ENCODE measurements around the gene SPAG16.

Gene SPAG16

GRCh38 chr2:214311031-214311533 is 1026.8 kb downstream of the SPAG16 start:
- DNase-seq = no peak

DNA sequence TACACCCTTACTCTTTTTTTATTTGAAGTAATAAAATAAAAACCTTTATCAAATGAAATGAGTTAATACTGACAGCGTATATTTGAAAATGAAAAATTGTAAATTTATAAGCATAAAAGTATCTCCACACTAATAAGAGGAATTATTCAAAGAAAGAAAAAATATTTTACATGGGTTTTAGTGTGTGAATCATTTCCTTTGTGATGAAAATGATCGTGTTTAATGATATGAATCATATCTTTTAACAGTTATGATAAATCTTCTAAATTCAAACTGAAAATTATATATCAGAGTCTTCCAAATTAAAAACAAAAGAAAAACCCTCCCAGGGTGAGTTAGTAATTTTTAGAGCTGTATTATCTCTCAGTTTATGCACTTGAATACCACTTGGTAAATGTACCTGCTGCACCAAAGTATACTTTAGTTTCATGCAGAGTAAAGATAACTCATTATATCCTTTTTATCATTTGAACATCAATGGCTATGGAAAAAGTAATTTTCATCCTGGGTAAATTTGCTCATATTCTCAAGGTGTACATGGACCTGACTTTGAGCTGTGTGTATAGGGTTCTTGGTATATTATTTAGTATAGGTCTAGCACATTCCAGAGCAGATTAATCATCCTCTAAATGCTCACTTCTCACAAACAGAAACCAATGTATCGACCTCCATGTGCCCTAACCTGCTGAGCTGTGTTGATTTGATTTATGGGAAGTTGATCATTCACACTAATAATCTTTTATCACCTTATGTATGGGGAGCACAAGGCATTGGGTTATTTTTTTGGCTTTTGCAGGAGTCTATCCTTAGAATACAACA is 1027.9 kb downstream of the SPAG16 start:
- no peak for DNase-seq

DNA sequence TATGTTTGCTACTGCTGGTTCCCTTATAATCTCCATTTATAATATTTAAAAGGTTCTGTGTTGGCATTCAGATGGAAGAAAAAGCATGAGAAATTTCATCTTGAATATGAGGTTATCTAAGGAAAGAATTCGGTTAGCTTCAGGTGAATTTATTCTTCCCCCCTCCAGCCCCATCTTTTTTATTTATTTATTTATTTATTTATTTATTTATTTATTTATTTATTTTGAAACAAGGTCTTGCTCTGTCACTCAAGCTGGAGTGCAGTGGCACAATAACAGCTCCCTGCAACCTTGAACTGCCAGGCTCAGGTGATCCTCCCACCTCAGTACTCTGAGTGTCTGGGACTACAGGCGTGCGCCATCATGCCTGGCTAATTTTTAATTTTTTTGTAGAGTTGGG is 1031.1 kb downstream of the SPAG16 start:
- no peak for DNase-seq

- no peak for DNase-seq
Measured at GRCh38 chr2:214320211-214320610, 1035.9 kb downstream of the SPAG16 start.

DNA sequence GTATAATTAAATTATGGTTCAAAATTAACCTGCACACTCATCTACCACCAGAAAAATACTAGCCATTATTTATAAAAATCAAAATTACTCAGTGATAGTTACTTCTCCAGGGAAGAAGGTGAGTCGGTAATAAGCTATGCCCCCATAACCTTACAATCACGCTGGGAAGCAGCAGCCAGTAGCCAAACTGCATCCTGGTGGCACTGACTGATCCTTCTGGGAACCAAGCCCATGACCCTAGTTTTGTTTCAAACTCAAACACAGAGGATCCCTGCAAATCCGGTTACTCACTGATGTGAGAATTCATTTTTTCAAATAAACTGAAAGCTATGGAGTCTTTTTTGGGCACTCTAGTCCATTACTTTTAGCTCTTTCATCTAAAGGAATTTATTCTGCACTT is 1038.4 kb downstream of the SPAG16 start:
- no peak for DNase-seq

DNA sequence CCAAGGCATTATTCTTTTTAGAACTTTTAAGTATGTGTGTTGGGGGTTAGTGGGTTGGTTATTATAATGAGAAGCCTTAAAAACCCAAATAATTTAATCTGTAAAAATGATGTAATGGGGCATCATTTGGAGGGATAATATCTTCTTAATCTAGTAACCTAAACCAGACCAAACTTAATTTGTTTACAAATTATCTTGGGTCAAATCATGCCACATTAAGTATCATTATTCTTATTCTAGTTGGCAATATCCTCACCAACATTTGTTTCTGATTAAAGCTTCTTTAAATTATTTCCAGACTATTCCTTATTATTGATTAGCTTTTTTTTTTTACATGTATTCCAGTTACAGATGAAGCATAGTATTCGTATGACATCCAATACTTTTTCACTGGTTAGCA is 1041.1 kb downstream of the SPAG16 start:
- no peak for DNase-seq

- no peak for DNase-seq
Measured at GRCh38 chr2:214328941-214329340, 1044.7 kb downstream of the SPAG16 start.

DNA sequence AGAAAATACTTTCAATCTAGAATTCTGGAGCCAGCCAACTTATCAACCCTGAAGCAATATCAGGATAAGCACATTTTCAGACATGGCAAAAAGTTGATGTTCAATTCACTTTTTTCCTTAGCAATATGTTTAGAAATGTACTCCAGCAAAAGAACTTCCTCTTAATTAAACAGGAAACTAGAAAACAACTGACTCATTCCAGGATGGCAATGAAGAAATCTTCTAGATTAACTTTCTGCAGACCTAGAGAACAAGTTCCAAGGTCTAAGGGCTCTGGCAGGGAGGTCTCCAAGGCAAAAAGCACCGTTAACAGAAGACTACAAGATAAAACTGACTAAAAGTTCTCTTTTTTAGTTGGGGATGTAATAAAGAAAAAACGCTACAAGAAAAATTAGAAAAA is 1057.4 kb downstream of the SPAG16 start:
- DNase-seq = no peak

- no peak for DNase-seq
Measured at GRCh38 chr2:214358506-214358905, 1074.2 kb downstream of the SPAG16 start.

DNA sequence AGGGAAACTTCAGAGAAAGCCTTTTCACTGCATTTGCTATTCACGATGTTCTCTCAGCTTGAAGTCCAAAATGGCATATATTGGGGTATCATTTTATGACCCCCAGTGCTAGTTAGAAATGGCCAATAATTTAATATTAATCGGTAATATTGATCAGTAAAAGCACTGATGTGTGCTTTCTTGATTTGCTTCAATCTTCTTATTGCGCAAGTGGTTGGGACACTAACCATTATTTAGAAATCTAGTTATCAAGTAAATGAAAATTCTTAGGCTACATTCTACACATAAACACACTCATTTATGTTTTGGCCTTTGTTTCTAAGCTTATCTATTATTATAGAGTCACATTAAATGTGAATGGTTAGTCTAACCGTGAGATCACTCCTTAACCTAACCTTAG is 1076.9 kb downstream of the SPAG16 start:
- DNase-seq = no peak

GRCh38 chr2:214365549-214365948 is 1081.3 kb downstream of the SPAG16 start:
- DNase-seq = no peak

DNA sequence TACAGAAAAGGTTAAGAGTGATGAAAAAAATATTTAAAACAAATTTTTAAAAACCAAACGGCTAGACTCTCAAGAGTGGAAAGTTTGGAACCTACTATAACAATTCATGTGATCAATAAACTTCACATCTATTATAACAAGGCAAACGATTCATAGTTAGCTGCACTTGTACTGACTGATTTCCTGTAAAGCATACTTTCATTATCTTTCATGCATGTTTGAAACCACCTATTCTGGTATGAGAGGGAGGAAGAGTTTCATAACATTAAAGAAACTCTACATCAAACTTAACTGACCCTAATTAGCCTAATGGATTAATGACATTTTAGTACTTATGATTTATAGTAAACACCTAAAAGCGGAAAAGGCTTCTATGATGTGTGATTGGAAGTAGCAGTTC is 1082.9 kb downstream of the SPAG16 start:
- DNase-seq = no peak

DNA sequence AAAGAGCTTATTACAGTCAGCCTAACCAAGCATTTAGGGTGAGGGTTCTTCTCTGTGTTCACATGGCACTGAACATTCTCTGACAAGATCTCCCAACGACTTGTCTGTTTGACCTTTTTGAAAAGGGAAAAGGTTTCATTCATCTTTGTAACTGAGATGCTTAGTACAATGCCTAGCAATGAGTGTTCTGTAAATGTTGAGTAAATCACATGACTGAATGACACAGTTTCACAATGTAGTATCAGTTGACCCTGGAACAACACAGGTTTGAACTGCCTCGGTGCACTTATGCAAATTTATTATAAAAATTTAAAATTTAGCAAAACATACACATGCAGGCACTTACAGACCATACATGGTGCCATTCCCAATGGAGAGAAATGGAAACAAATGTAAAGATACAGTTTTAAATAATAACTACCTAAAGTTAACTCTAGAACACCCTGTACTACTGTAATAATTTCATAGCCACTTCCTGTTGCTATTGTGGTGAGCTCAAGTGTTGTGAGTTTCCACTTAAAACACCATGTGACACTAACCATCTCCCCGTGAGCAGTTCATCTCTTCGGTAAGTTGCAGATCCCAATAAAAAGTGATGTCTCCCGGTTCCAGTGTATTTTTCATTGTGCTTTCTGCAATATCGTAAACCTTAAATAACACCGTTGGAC is 1092.5 kb downstream of the SPAG16 start:
- DNase-seq = no peak

DNA sequence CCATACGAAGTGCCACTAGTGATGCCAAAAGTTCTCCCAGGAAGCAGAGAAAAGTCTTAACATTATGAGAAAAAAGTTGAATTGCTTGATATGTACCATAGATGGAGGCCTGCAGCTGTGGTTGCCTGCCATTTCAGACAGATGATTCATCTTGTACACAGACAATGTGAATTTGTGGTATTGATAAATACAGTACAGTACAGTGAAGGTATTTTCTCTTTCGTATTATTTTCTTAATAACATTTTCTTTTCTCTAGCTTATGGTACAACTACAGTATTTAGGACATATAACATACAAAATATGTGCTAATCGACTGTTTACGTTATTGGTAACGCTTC is 1093.0 kb downstream of the SPAG16 start:
- no peak for DNase-seq

DNA sequence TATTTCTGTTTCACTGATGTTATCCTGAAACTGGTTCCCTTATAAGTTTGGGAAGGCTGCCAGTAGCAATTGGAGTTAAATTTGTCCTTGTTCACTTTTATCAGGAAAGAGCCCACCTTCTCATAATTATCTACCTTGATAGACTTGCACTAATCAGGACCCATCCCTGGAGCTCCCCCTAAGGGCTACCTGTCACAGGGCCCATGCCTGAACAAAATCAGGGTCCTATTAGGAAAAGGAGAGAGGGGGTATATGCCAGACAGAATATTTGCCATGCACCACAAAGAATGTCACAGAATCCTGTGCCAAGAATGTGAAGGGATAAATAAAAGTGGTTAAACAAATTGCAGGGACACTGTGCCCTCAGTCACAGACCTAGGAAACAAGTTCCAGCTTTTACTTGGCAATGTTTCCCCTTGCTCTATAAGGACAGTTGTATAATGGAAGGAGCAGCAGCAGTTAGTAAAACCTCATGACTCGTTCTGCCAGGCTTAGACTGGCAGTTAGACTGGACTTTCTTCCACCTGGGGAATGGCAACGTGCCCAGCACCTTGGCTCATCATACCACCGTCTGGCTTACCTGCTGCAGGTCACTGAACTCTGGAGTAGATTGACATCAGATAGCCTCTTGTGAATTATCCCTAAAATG is 1094.3 kb downstream of the SPAG16 start:
- no peak for DNase-seq

- no peak for DNase-seq
Measured at GRCh38 chr2:214379227-214379626, 1095.0 kb downstream of the SPAG16 start.

DNA sequence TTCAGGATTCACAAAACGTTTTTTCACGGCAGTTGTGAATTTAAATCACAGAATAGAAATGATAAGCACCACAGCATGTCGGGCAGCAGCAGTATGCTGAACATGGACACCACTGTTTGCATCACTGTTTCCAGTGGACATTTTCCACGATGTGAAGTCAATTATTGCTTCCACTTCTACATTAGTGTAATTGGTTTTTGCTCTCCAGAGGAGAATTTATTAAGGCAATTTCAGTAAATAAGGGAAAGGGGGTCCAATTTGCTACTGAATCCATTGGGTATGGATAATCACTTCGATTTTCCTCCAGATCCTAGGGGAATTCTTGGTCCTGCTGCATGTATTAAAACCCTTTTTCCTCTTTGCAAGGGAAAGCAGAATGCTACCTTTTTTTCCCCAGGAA is 1096.4 kb downstream of the SPAG16 start:
- DNase-seq = no peak

GRCh38 chr2:214382229-214382628 is 1098.0 kb downstream of the SPAG16 start:
- DNase-seq = no peak

DNA sequence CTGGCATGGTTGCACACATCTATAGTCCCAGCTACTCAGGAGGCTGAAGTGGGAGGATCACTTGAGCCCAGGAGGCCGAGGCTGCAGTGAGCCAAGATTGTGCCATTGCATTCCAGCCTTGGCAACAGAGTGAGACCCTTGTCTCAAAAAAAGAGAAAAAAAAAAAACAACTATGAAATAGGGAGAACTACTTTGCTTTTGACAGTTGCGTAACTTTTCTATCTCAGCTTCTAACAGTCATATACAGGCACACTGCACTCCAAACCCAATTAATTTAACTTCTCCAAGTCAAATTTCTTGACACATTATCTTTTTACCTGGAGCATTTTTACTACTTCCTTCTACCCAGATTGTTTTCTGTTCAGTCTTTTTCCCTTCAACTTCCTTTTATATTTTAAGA is 1102.5 kb downstream of the SPAG16 start:
- DNase-seq = no peak

GRCh38 chr2:214389334-214389733 is 1105.1 kb downstream of the SPAG16 start:
- no peak for DNase-seq

GRCh38 chr2:214393796-214394195 is 1109.5 kb downstream of the SPAG16 start:
- DNase-seq = no peak

- no peak for DNase-seq
Measured at GRCh38 chr2:214395040-214395439, 1110.8 kb downstream of the SPAG16 start.

- DNase-seq = no peak
Measured at GRCh38 chr2:214401580-214401979, 1117.3 kb downstream of the SPAG16 start.

Data from NCI-H1694 treated with DMSO at 0.1 percent for 48 hours (cell line).